HCT116 (cell line): ENCODE measurements around the gene RTN4. TPM values are rescaled to one million over a fixed set of nuclear protein-coding genes. Genes with fewer than 3 reads are reported as not detected.

ENCODE experiments used
- ATAC-seq: fragments of 200-7000 bp; cut with Tn5 transposase; 2 replicates; pipeline ENCODE4 v1.9.1; 2020; ENCODE audit warnings: mild to moderate bottlenecking, moderate library complexity
- BruUV-seq: library from RNA; stranded (reverse); fragments of 400-500 nt; replicated peaks from 2 replicates; lab custom pipeline; 2021; lab: Mats Ljungman, UMichigan
- CTCF ChIA-PET: fragments of 300-600 bp; sonication (Branson Sonifier 250); formaldehyde crosslinking; loops from one replicate; lab custom pipeline; 2021; ENCODE audit warnings: antibody characterized with exemption; lab: Charles Lee
- POLR2A ChIA-PET: fragments of 300-600, 350-600 bp; sonication (Branson Sonifier 250); formaldehyde crosslinking; loops from one replicate; lab custom pipeline; 2021; ENCODE audit warnings: antibody characterized with exemption; lab: Charles Lee
- RAD21 ChIA-PET, 2 experiments: fragments of 300-600 bp; sonication (Branson Sonifier 250); formaldehyde crosslinking; loops; one replicate each; lab custom pipeline; 2023; ENCODE audit warnings: low total read pairs in 2 of 2; ENCODE audit not compliant: uncharacterized antibody in 2 of 2, unreplicated experiment in 2 of 2, low non-redundant PET in 1 of 2; lab: Charles Lee
- DNase-seq: peaks from one replicate; pipeline ENCODE4 v3.0.0-alpha.2; 2010; ENCODE audit warnings: low read depth, low spot score
- H2AFZ ChIP-seq: fragments of 200-600 bp; shearing (Covaris generic), sonication (generic); 2 replicates; pipeline ENCODE4 v1.6.1; 2017; ENCODE audit warnings: low read depth, mixed run types, mixed read lengths, antibody characterized with exemption, low read length; ENCODE audit not compliant: poor library complexity, severe bottlenecking
- H3K27ac ChIP-seq: 2 replicates; pipeline ENCODE4 v1.5.1; 2012; ENCODE audit warnings: low read depth, low read length
- H3K27me3 ChIP-seq: fragments of 200-600 bp; sonication (generic); 2 replicates; pipeline ENCODE4 v1.6.1; 2016; ENCODE audit warnings: mixed run types, low read length, mixed read lengths; ENCODE audit not compliant: insufficient read depth
- H3K36me3 ChIP-seq, 2 experiments: fragments of 200-500 bp in 1 of 2; fragments of 200-600 bp in 1 of 2; sonication (Bioruptor generic) in 1 of 2; sonication (generic) in 1 of 2; 2 replicates each; pipeline versions ENCODE4 v1.5.1 to v1.6.1; 2014 to 2016; ENCODE audit warnings: low read length in 2 of 2, inconsistent platforms in 1 of 2, mixed read lengths in 1 of 2, mixed run types in 1 of 2; ENCODE audit not compliant: insufficient read depth in 2 of 2, control insufficient read depth in 1 of 2
- H3K4me1 ChIP-seq, 2 experiments: fragments of 200-600 bp in 1 of 2; sonication (generic) in 1 of 2; 2 replicates each; pipeline versions ENCODE4 v1.5.1 to v1.6.1; 2012 to 2017; ENCODE audit warnings: low read length in 2 of 2, inconsistent platforms in 1 of 2, mild to moderate bottlenecking in 1 of 2, mixed read lengths in 1 of 2, mixed run types in 1 of 2, moderate library complexity in 1 of 2; ENCODE audit not compliant: insufficient read depth in 2 of 2, control insufficient read depth in 1 of 2
- H3K4me2 ChIP-seq: fragments of 200-600 bp; sonication (generic); 2 replicates; pipeline ENCODE4 v1.6.1; 2017; ENCODE audit warnings: mixed run types, low read length, mixed read lengths
- H3K4me3 ChIP-seq, 2 experiments: fragments of 200-600 bp in 1 of 2; sonication (generic) in 1 of 2; replicated peaks in 1 of 2; 2 replicates each; pipeline ENCODE4 v1.5.1; 2011 to 2016; ENCODE audit warnings: low read length in 2 of 2, control low read depth in 1 of 2, low read depth in 1 of 2, mild to moderate bottlenecking in 1 of 2, mixed read lengths in 1 of 2, mixed run types in 1 of 2
- H3K79me2 ChIP-seq: fragments of 200-600 bp; sonication (generic); 2 replicates; pipeline ENCODE4 v1.6.1; 2017; ENCODE audit warnings: mild to moderate bottlenecking, mixed run types, low read length, moderate library complexity, mixed read lengths; ENCODE audit not compliant: insufficient read depth
- H3K9ac ChIP-seq: fragments of 200-600 bp; sonication (generic); 2 replicates; pipeline ENCODE4 v1.6.1; 2016; ENCODE audit warnings: low read length, mixed read lengths
- H3K9me2 ChIP-seq: fragments of 200-600 bp; sonication (generic), shearing (Covaris generic); 2 replicates; pipeline ENCODE4 v1.6.1; 2017; ENCODE audit warnings: mixed run types, mild to moderate bottlenecking, moderate library complexity; ENCODE audit not compliant: insufficient read depth
- H3K9me3 ChIP-seq, 2 experiments: fragments of 200-500 bp in 1 of 2; fragments of 200-600 bp in 1 of 2; sonication (Bioruptor generic) in 1 of 2; sonication (generic) in 1 of 2; 2 replicates each; pipeline ENCODE4 v1.6.1; 2014 to 2017; ENCODE audit warnings: low read length in 2 of 2, mixed read lengths in 2 of 2, inconsistent platforms in 1 of 2, low read depth in 1 of 2, mild to moderate bottlenecking in 1 of 2, mixed run types in 1 of 2, moderate library complexity in 1 of 2; ENCODE audit not compliant: control insufficient read depth in 1 of 2, insufficient read depth in 1 of 2
- H4K20me1 ChIP-seq: fragments of 200-600 bp; sonication (generic), shearing (Covaris generic); 2 replicates; pipeline ENCODE4 v1.6.1; 2017; ENCODE audit warnings: mixed run types, mild to moderate bottlenecking, moderate library complexity; ENCODE audit not compliant: insufficient read depth
- CBX3 ChIP-seq: IDR thresholded peaks from 2 replicates; pipeline ENCODE4 v1.6.1; 2012; ENCODE audit warnings: low read depth
- CTCF ChIP-seq, 3 experiments: fragments of 200-600 bp in 1 of 3; sonication (generic) in 1 of 3; IDR thresholded peaks in 2 of 3; conservative IDR thresholded peaks in 1 of 3; 2 replicates each; pipeline ENCODE4 v1.5.1; 2012 to 2017; ENCODE audit warnings: low read depth in 2 of 3, low read length in 2 of 3, antibody characterized with exemption in 1 of 3, borderline replicate concordance in 1 of 3, control low read depth in 1 of 3, mild to moderate bottlenecking in 1 of 3, mixed read lengths in 1 of 3, mixed run types in 1 of 3, moderate library complexity in 1 of 3; ENCODE audit not compliant: insufficient read depth in 1 of 3
- ELF1 ChIP-seq: IDR thresholded peaks from 2 replicates; pipeline ENCODE4 v1.6.1; 2012; ENCODE audit warnings: low read depth, borderline replicate concordance
- FOSL1 ChIP-seq: IDR thresholded peaks from 2 replicates; pipeline ENCODE4 v1.6.1; 2012; ENCODE audit warnings: low read depth
- JUND ChIP-seq: IDR thresholded peaks from 2 replicates; pipeline ENCODE4 v1.6.1; 2012
- SP1 ChIP-seq: IDR thresholded peaks from 2 replicates; pipeline ENCODE4 v1.6.1; 2012; ENCODE audit warnings: low read depth
- TCF7L2 ChIP-seq: IDR thresholded peaks from 2 replicates; pipeline ENCODE4 v1.7.0; 2011; ENCODE audit warnings: borderline replicate concordance, inconsistent platforms; ENCODE audit not compliant: insufficient read depth, insufficient read length; ENCODE audit errors: extremely low read depth
- ZFX ChIP-seq: fragments of 450-650 bp; IDR thresholded peaks from 2 replicates; pipeline ENCODE4 v1.6.1; 2017
- intact Hi-C: fragments of 100-400 bp; cut with micrococcal nuclease; formaldehyde crosslinking; loops from 2 replicates; pipeline ENCODE4 v1.10.0; 2022
- total RNA-seq: library from RNA; stranded (reverse); gene quantifications from one replicate; pipeline ENCODE4 v1.2.1, GENCODE V29; 2021; ENCODE audit not compliant: unreplicated experiment

Gene RTN4
- total RNA-seq, 1 experiment from 2014 or later = 221 TPM

GRCh38 chr2:55031505-55031904 is 18.7 kb downstream of the RTN4 start:
- intact Hi-C loops = no loop called here
- no peaks in the 10 kb centered on the region for H3K9me2 ChIP-seq
- POLR2A ChIA-PET = no interaction called here

DNA sequence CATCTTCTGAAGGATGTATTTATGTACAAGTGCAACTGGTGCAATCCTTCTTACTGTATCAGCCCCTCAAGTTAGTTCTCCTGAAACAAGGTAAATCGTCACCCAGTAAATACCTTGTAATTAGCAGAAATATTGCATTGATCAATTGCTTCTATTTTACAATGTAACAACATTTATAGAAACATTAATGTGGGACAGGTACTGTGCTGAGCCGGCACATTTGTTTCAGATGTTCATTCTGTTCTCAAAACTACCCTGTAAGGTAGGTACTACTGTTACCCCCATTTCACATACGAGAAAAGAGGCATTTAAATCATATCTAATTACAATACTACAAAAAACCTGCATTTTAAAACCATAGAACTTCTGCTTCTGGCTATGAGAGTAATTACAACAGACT is 19.5 kb downstream of the RTN4 start:
- no peak overlapping the region for H3K4me3 ChIP-seq
- H3K9ac ChIP-seq = no peak overlapping the region
- ChIA-PET POLR2A (no interaction called here), CTCF (no interaction called here), RAD21 (no interaction called here)
- H3K9me3 ChIP-seq = no peaks in the 10 kb centered on the region
- DNase-seq = no peak
- intact Hi-C loops = no loop called here
- no peak overlapping the region for H2AFZ ChIP-seq
- H3K4me1 ChIP-seq = 0 out of 4 replicates have a peak, but pooled peaks cover 0 to 4% of the 10 kb centered on the region in 2 experiments
- TF ChIP-seq JUND = no peak
- TF ChIP-seq ZFX = no peak
- no peak for TF ChIP-seq CTCF (IDR thresholded peaks at IDR 0.05 in 2 of 3, conservative IDR thresholded peaks at IDR 0.05 in 1 of 3; ENCODE audit: borderline replicate concordance in 1 of 3, insufficient read depth in 1 of 3, low read depth in 2 of 3, low read length in 2 of 3)
- no peak for TF ChIP-seq FOSL1
- TF ChIP-seq CBX3 = no peak
- TF ChIP-seq TCF7L2 = no peak
- no peak for ATAC-seq
- peaks cover 100% of the 10 kb centered on the region for H3K79me2 ChIP-seq
- no peaks in the 10 kb centered on the region for H3K9me2 ChIP-seq
- H4K20me1 ChIP-seq = peaks cover 47% of the 10 kb centered on the region
- H3K36me3 ChIP-seq = no peaks in the 10 kb centered on the region; a peak in 1 of 4 replicates
- no TSS peak for BruUV-seq
- H3K27me3 ChIP-seq = no peaks in the 10 kb centered on the region
- no peak overlapping the region for H3K27ac ChIP-seq
- no peak overlapping the region for H3K4me2 ChIP-seq

More at GRCh38 chr2:55031505-55031904, 18.7 kb downstream of the RTN4 start:
- Histone ChIP-seq H3K9ac (no peak overlapping the region), H3K4me1 (0 out of 4 replicates have a peak, but pooled peaks cover 0 to 4% of the 10 kb centered on the region in 2 experiments), H3K27me3 (no peaks in the 10 kb centered on the region), H3K36me3 (no peaks in the 10 kb centered on the region; a peak in 1 of 4 replicates), H3K4me3 (no peak overlapping the region), H3K79me2 (peaks cover 100% of the 10 kb centered on the region), H3K4me2 (no peak overlapping the region), H2AFZ (no peak overlapping the region), H4K20me1 (peaks cover 44% of the 10 kb centered on the region; the same call in 1 of the 2 replicates), H3K27ac (no peak overlapping the region), H3K9me3 (no peaks in the 10 kb centered on the region)
- DNase-seq (no peak), ATAC-seq (no peak)
- TF ChIP-seq ELF1 (no peak), JUND (no peak), FOSL1 (no peak), SP1 (no peak)
- ChIA-PET RAD21 (no interaction called here), CTCF (no interaction called here)
- BruUV-seq = no TSS peak
